GM11168 (cell line): ENCODE measurements around the gene BBX.

ENCODE experiments used
- in situ Hi-C: fragments of 300-500 bp; cut with MboI; formaldehyde crosslinking; loops from one replicate; pipeline ENCODE4 v1.12.0; 2022; ENCODE audit warnings: low sequenced_read_pairs; ENCODE audit not compliant: unreplicated experiment

BBX gene

DNA sequence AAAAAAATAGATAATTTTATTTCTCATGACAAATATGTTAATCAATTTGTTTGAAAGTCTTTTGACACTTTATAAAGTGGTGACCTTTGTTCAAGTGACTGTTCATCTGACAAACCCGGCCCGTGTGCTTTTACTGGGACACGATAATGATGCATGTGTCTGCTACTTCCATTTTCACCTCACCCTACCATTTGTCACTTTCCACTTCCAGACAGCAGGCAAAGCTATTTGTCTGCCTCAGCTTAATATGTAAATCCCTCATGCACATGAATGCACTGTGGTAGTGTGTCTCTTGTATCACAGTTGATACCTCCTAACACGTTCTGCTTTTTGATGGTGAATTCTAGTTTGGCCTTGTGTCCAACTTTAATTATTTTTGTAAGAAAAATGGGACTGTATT is 204.3 kb downstream of the BBX start:
- in situ Hi-C loops = no loop called here

DNA sequence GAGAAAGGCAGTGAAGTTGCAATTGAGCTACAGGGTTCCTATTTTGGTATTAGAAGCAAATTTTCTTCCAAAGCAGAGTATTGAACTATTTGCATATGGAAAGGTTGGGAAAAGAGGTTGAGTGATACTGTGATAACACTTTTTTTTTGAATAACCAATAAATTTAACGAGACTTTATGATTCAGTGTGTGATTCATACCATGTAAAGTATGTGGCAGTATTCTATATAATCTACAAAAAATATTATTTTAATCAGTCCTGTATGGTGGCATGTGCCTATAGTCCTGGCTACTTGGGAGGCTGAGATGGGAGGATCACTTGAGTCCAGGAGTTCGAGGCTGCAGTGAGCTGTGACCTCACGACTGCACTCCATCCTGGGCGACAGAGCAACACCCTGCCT is 206.9 kb downstream of the BBX start:
- in situ Hi-C loops = no loop called here

DNA sequence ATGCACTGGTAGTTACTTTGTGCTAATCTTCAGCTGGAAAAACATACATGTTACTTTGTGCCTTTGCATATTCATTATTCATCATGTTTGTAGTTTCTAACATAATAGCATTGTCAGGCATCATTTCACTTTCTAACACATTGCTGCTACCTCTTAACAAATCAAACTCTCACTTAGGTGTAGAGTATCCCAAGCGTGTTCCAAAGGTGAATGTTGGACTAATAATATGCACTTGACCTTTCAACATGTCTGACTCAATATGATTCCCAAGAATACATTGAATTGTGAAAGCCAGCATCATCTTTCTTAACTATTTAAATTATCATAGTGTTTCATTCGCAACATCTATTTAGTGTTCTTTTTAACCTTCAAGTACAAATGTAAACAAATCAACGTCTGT is 211.6 kb downstream of the BBX start:
- in situ Hi-C loops = no loop called here

DNA sequence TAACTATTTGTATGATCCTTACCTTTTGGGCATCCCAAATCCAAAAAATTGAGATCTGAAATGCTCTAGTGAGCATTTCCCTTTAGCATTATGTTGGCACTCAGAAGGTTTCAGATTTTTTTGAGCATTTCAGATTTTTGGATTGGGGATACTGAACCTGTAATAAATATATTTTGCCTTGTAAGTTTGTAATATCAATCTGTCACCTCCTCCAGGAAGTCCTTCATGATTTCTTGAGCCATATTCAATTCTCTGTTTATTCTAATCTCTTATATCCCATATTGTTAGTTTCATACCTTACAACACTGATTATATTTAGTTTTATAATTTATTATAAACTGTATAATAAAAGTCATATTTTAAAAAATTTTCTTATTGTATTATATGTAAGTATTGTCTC is 215.2 kb downstream of the BBX start:
- in situ Hi-C loops = no loop called here

DNA sequence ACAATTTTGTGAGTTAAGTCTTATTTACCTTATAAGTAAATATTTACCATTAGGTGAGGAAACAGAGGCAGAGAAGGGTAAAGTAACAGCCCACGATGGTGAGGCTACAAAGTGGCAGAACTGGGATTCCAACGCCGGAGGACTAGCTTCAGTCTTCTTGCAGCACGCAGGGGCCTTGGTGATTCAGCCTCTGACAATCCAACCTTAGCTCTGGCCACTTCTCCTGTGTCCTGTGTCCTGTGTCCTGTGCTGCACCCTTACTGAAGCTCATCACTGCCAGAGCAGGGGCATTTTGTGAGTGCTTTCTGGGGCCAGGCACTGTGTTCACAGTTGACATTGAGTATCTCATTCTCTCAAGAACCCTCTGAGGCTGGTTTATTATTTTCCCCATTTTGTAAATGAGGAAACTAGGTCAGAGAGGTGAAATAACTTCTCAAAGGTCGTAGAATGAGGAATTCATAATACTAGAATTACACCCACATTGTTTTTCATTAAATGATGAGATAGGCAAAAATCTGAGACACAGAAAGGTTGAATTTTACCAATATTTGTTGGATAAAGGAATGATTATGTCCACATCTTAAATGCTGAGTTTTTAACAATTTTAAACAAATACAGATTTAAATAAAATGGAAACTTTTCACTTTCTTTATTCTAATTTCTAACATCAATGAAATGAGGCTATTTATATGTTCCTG is 215.9 kb downstream of the BBX start:
- in situ Hi-C loops = no loop called here

DNA sequence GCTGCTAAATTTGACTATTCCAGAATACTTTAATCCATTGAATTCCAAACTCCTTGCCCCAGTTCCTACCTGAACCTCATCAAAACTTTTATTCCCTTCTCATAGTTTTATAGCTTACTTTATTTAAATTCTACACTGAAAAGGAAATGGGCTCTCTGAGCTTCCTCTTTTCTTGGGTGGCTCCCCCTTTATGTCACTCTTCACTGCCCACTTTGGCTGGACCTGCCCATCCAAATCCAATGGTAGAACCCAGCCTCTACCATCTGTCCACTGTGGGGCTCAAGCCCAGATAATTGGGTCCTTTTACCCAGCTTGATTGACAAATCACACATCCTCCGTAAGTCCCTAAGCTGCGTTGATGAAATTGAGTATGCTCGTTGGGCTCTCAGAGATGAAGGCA is 216.5 kb downstream of the BBX start:
- in situ Hi-C loops = no loop called here

DNA sequence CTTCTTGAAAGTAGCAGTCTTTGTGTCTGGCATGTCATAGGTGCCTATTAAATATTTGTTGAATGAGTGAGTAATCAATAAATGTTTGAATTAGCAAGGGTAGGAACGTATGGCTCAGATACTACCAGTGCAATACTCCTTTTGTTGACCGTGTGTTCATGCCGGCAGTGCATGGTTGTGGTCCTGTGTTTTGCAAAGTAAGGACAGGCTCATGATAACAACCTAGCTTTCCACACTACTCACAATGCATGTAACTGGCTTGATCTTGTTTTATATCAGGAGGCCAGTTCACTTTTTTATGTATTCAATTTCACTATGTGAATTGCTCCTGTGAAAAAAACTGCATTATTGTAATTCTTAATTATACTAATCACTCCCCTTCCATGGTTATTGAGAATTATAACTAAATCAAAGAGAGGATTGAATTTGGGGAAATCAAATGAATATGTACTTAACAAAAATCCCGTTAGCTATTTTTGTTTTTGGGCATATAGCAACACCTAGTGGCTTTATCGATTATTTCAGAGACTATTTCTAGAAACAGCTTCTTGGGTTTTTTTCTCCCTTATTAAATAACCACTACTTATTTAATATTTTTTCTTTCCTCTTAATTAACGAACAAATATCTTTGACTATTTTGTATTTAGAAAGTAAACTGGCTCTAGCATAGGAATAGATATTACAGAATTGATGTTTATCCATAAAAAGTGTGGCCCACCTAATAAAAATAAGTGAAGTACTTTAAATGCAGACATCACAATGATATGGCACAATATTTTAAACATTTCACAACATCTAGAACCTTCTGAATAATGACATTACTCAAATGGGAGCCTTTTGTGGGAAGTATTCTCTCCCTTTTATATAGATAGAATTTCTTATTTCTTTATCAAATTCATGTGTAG is 218.5 kb downstream of the BBX start:
- in situ Hi-C loops = loop anchor here (10.0 kb wide), 1 partner anchor 146 kb away; no protein-coding TSS in a partner anchor

DNA sequence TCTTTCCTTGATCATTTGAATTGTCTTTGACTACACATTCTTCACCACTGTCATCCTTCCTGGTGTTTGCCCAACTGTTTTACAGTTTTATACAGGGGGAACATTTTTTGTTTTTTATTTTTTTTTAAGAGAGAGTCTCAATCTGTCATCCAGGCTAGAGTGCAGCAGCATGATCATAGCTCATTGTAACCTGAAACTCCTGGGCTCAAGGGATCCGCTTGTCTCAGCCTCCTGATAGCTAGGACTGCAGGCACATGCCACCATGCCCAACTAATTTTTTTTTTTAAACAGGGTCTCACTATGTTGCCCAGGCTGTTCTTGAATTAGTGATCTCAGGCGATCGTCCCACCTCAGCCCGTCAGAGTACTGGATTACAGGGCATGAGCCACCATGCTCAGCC is 222.6 kb downstream of the BBX start:
- in situ Hi-C loops = loop anchor here (10.0 kb wide), 1 partner anchor 151 kb away; no protein-coding TSS in a partner anchor

DNA sequence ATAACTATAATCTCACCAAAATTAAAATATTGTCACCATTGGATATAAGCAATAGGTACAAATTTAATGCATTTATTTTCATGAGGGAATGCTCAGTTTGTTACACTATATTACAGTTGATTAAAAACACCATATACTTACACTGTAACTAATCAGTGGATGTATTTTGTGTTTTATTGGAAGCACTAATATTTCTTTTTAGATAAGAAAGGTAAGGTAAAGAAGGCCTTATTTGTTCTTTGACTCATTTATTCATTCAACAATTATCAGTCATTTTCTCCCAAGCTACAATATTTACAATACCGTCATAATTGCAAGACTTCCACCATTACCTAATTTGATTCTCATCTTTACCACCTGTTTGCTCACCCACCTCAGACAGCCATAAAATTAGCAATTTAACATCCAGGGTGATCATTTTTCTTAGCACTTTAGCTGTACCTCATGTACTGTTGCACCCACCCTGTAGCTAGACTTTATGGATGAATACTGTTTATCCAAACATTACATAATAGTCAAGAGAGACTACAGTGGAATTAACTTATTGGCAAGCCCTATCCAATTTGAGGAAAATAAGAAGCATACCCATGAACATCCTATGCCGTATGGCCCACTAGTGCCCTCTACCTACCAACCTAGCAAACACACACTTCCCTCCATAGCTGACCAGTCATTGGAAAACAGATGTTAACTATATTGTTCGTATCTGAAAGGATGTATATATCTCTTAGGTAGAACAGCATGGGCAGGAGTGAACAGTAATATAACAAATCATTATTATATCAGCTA is 229.6 kb downstream of the BBX start:
- in situ Hi-C loops = no loop called here

DNA sequence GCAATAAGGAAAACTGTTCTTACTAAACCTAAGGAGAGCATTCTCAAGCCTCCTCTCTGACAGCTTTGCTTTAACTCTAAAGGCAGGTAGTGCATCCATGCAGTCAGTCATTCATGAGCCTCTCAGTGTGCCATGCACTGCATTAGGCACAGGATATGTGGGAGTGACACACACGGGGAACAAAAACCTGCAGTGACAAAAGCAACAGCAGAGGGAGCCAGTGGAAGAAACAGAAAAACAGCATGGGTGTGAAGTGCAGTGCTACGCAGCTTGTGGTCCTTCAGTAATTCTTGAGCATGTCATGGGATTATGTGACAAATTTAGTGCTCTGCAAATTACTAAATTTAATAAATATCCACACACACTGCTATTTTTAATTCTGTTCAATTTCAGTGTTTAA is 230.7 kb downstream of the BBX start:
- in situ Hi-C loops = no loop called here

DNA sequence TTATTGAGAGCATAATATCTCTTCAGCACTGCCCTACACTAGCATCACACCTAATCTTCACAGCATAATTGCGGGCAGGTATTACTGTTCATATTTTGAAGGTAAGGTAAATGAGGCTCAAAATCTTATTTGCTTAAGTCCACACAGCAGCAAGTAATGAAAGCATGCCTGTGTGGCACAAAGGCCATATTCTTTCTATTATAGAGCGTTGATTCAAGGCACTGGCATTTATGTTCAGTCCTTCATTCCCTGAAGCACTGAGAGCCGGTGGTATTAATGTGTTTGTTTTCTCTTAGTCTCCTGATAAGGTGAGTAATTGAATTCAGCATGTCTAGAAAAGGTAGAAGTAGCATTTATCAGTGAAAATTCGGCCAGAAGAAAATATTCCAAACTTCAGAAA is 231.2 kb downstream of the BBX start:
- in situ Hi-C loops = no loop called here

DNA sequence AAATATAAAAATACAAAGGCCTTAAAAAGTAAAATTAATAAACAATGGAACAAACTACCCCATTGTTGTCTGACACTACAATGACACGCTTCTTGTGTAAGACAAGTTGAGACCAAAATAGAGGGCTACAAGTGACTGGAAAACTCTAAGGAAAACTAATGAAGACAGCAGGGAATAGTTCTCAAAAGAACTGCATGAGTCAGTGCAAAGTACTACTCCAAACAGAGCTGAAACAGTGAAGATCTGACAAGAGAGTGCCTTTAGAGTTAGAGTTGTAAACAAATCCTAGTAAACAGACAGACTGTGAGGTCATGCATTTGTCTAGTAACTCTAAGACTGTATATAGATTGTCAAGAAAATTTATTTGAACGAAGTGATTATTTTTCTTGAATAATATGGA is 233.9 kb downstream of the BBX start:
- in situ Hi-C loops = no loop called here

DNA sequence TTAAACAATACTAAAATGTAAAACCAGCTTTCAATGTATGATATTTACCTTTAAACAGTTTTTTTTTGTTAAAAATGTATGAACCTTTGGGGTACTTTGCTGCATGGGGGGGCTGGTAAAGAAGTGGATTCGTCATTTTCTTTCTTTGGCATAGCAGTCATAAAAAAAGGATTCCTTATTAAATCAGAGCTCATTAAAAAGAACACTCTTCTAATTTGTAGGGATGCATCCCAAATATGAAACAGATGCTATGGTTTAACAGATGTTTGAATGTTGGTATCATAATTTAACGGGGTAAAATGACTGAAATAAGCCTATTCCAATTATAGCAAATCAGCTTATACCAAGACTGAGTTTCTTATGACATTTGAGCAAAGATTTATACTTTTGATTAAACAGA is 234.4 kb downstream of the BBX start:
- in situ Hi-C loops = no loop called here

DNA sequence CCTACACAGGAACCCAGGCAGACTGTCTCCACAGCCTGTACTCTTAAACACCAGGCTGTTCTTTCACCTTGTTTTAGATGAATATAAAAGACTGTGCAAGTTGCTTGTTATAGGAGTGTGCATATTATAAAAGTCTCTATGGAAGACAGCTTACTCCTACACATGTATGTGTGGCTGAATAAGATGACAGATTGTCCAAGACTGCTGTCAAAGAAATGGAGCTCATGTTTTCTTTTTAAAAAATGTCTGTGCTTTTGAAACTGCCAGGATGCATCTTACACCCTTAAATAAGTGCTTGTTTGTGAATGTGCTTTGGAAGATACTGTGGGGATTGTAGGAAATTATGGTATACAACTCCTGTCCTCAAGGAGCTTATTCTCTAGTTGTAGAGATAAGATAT is 237.4 kb downstream of the BBX start:
- in situ Hi-C loops = no loop called here

DNA sequence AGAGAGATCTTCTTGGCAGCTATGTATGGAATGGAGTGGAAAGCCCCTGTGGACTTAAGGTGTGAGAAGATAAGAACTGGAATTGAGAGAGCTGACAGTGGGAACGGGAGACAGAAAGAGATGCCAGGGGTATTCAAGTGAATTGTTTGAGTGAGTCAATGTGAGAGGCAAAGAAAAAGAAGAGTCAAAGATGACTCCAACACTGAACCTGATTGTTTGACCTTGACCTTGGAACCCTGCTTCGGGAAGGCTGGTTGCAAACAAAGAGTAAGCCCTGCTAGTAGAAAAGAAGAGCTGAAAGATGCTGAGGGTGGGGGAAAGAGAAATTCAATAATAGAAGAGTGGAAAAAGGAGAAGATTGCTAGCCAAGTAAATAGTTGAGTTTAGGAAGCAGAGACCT is 238.6 kb downstream of the BBX start:
- in situ Hi-C loops = no loop called here

DNA sequence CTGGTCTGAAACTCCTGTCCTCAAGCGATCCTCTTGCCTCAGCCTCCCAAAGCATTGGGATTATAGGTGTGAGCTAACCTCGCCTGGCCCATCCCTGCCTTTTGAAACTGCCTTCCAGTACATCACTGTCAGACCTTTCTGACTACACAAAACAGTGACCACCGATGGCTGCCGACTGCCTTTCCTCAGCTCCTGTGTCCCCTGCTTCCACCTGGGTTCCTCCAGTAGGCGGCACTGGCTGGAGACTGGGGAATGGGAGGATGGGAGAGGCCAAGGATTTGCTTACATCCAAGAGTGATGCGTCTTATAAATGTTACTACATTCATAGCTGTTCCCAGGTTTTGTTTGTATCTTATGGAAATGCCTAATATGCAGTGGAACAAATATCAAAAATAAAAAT is 242.8 kb downstream of the BBX start:
- in situ Hi-C loops = no loop called here

DNA sequence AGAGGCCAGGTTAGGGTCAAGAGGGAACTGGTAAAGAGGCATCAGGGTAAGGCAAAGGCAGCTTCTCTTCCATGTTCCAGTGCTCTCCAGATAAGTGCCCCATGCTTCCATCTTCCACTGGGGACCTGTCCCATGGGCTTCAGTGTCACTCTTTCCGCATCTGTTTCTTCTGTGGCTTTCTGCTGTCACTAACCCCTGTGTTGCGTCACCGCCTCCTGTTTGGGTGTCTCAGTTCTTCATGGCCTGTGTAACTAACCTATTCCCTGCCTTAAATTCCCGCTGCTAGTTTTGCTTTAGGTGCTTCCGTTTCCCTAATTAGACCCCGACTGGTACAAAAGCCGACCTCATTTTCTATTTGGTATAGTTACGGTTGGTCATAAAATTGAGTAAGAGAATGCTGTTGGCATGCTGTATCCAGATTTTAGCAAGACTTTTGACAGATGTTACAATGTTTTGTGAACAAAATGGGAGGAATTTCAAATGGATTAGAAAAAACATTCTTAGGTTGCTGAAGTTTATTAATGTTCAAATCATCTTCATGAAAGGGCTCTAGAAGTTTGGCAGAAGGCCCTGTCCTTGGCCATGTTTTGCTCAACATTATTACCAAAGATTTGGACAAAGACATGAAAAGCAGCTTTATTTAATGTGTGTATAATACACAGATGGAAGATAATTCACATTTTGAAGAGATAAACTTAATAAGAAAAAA is 245.3 kb downstream of the BBX start:
- in situ Hi-C loops = no loop called here

DNA sequence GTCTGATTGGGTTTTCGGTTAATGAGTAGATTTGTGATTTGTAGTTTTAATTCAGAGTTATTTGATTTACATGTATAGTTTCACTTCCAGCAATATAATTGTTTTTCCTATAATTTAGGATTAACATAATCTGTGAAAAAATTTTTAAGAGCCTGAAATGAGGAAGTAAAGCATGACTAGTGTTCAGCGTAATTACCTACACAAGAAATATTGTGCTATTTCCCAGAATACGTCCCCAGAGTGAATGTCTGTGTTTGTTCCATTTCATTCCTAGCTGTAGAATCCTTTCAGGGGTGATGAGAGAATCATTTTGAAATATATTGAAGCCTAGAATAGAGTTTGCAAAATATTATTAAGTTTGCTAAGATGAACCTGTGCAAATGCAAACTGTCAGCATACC is 247.1 kb downstream of the BBX start:
- in situ Hi-C loops = no loop called here

DNA sequence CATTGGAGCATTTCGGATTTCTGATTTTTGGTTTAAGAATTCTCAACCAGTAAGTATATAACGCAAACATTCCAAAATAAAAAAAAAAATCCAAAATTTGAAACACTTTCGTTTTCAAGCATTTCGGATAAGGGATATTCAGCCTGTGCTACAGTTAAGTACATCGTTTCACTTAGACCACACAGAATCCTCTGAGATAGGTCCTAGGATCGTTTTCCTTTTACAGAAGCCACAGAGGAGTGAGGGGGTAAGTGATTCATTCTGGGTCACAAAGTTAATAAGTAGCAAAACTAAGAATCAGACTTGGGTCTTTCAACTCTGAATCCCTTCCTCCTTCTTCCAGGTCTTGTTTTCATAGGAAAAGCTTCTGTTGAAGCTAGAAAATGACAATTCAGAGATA is 249.3 kb downstream of the BBX start:
- in situ Hi-C loops = no loop called here

DNA sequence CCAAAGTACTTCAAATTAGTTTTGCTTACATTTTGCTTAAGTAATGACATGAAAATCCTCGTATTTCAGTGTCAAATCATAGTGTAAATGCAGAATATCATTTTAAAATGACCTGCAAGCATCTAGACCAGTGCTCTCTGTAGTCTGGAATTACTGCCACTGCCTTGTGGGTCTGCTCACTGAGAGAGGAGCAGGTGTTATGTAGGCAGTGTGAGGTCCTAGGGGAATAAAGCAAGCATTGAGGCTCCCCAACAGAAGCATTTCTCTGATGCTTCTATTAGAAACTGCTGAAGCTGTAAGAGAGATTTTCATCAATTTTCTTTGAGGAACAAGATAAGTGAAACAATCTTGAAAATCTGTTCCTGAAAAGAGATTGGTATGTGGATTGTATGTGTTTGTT is 253.2 kb downstream of the BBX start:
- in situ Hi-C loops = no loop called here
